Left renal pelvis (tissue), 4 donors: ENCODE measurements around the gene NTMT1. TPM values are rescaled to one million over a fixed set of nuclear protein-coding genes. Genes with fewer than 3 reads are reported as not detected.
A peak's percentile ranks its signal among the peaks of the same experiment; 100 is the strongest.
"Not testable (repeated sequence)": the region's sequence is repeated elsewhere in the genome, so short reads cannot be mapped to it uniquely, and the experiment has no call there.

ENCODE experiments used
- DNase-seq, 4 donors: peaks; one replicate each; pipeline ENCODE4 v3.0.0-alpha.2; 2013; ENCODE audit warnings: low read depth in 4 of 4, low spot score in 3 of 4
- polyA plus RNA-seq, 4 donors: library from polyadenylated mRNA; unstranded; fragments of 120-200 nt; gene quantifications; one replicate each; pipeline ENCODE4 v1.2.1, GENCODE V29; 2013; ENCODE audit not compliant: insufficient read length in 4 of 4

NTMT1 gene
- polyA plus RNA-seq, 4 donors: 21.2 to 32.4 (median 29.9) TPM

- no peak for DNase-seq
These were observed 9.4 kb downstream of the NTMT1 start for GRCh38 chr9:129635099-129636065.

GRCh38 chr9:129636343-129636742, 10.4 kb downstream of the NTMT1 start:
- not testable (repeated sequence) for DNase-seq

- DNase-seq: no peak
These were observed 11.1 kb downstream of the NTMT1 start for GRCh38 chr9:129637102-129637501.

GRCh38 chr9:129637673-129638439, 11.9 kb downstream of the NTMT1 start:
- DNase-seq: no peak

- no peak for DNase-seq
These were observed 13.2 kb downstream of the NTMT1 start for GRCh38 chr9:129639034-129639630.

- no peak for DNase-seq
These were observed 13.8 kb downstream of the NTMT1 start for GRCh38 chr9:129639756-129640085.

GRCh38 chr9:129640086-129640870, 14.3 kb downstream of the NTMT1 start:
- DNase-seq: no peak

GRCh38 chr9:129640871-129641749, 15.1 kb downstream of the NTMT1 start:
- no peak for DNase-seq

GRCh38 chr9:129641750-129642585, 16.0 kb downstream of the NTMT1 start, which contains the start of gene ASB6:
Gene ASB6 (minus strand): TSS chr9:129642151. CDS start chr9:129641999, 152 bp downstream.
- peak; percentile 91 to 95 (median 93) for DNase-seq

GRCh38 chr9:129643706-129644105, 17.7 kb downstream of the NTMT1 start:
- DNase-seq: no peak

- DNase-seq: no peak
These were observed 18.4 kb downstream of the NTMT1 start for GRCh38 chr9:129644365-129644764.

GRCh38 chr9:129644902-129645301, 18.9 kb downstream of the NTMT1 start:
- no peak for DNase-seq

- no peak for DNase-seq
These were observed 20.3 kb downstream of the NTMT1 start for GRCh38 chr9:129646252-129646651.

GRCh38 chr9:129646654-129647053, 20.7 kb downstream of the NTMT1 start:
- no peak for DNase-seq

- DNase-seq: no peak
These were observed 21.7 kb downstream of the NTMT1 start for GRCh38 chr9:129647635-129648034.

GRCh38 chr9:129648092-129648763, 22.3 kb downstream of the NTMT1 start:
- no peak for DNase-seq

- DNase-seq: no peak
These were observed 22.8 kb downstream of the NTMT1 start for GRCh38 chr9:129648764-129649115.
